GF-D8 (cell line): Measurements from ENCODE around the gene FGF21.
"Not testable (repeated sequence)": the region's sequence is repeated elsewhere in the genome, so short reads cannot be mapped to it uniquely, and the experiment has no call there.

ENCODE experiments used
- DNase-seq: peaks from one replicate; lab custom pipeline; 2025; lab: John Stamatoyannopoulos, UW

Gene FGF21

GRCh38 chr19:48751845-48752495 lies 3.4 kb upstream of the FGF21 start:
- no peak for DNase-seq

GRCh38 chr19:48752496-48753365 lies 2.6 kb upstream of the FGF21 start, which contains the start of gene FUT1:
TSS of gene FUT1 (minus strand) at chr19:48752641. CDS start at chr19:48751281, 1,360 bp downstream.
- no peak for DNase-seq

- DNase-seq, result no peak
Measured at GRCh38 chr19:48755787-48756186, 463 bp downstream of the FGF21 start.

- no peak for DNase-seq
Measured at GRCh38 chr19:48756212-48756611, 888 bp downstream of the FGF21 start.

GRCh38 chr19:48756686-48757085 lies 1.4 kb downstream of the FGF21 start:
- DNase-seq, result no peak

GRCh38 chr19:48757089-48757675 lies 1.9 kb downstream of the FGF21 start:
- DNase-seq, result no peak

- no peak for DNase-seq
Measured at GRCh38 chr19:48757741-48758144, 2.4 kb downstream of the FGF21 start.

- no peak for DNase-seq
Measured at GRCh38 chr19:48760504-48761205, 5.3 kb downstream of the FGF21 start.

GRCh38 chr19:48765816-48766215 lies 10.5 kb downstream of the FGF21 start:
- DNase-seq, result not testable (repeated sequence)

GRCh38 chr19:48768171-48768753 lies 12.9 kb downstream of the FGF21 start:
- DNase-seq, result not testable (repeated sequence)

- DNase-seq, result peak; percentile 14
Measured at GRCh38 chr19:48768994-48769713, 13.8 kb downstream of the FGF21 start.

GRCh38 chr19:48770266-48770665 lies 14.9 kb downstream of the FGF21 start:
- DNase-seq, result no peak

- no peak for DNase-seq
Measured at GRCh38 chr19:48770734-48771472, 15.6 kb downstream of the FGF21 start.

- DNase-seq, result no peak
Measured at GRCh38 chr19:48772503-48772953, 17.2 kb downstream of the FGF21 start.

GRCh38 chr19:48777139-48777538 lies 21.8 kb downstream of the FGF21 start:
- no peak for DNase-seq

GRCh38 chr19:48777720-48778119 lies 22.4 kb downstream of the FGF21 start:
- DNase-seq, result no peak

GRCh38 chr19:48779636-48780035 lies 24.3 kb downstream of the FGF21 start:
- no peak for DNase-seq

GRCh38 chr19:48780631-48781391 lies 25.5 kb downstream of the FGF21 start:
- DNase-seq, result no peak

- no peak for DNase-seq
Measured at GRCh38 chr19:48784527-48784926, 29.2 kb downstream of the FGF21 start.

GRCh38 chr19:48786422-48786821 lies 31.1 kb downstream of the FGF21 start:
- DNase-seq, result not testable (repeated sequence)
